Measurements from ENCODE around the gene RPL36. TPM values are rescaled to one million over a fixed set of nuclear protein-coding genes. Genes with fewer than 3 reads are reported as not detected.

Gene RPL36
- polyA plus RNA-seq, 2 of the 4 experiments (the other 2 are of a cell fraction) = 368 to 1,385 TPM

DNA sequence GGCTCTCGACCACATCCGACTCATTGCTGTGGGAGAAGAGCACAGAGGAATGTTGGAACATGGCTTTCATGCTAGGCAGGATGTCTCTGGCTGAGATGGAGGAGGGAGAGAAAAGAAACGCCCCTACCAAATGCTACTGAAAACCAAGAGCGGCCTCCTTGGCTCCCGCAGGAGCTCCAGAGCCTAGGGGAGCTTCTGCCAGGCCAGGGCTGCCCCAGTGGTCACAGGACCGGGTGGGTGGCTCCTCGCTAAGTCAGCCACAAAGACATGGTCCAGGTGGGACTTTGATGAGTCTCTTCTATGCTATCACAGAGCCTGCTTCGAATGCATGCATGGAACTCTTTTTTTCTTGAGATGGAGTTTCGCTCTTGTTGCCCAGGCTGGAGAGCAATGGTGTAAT lies 23.1 kb downstream of the RPL36 start:
- ATAC-seq = no peak
- FAIRE-seq = no peak
- Histone ChIP-seq H3K4me3 (no peak overlapping the region), H3K9me3 (no peaks in the 10 kb centered on the region), H3K4me2 (no peak overlapping the region), H3K27ac (no peak overlapping the region), H3K4me1 (peaks cover 11% of the 10 kb centered on the region; the same call in 2 of the 3 replicates)
- no peak for TF ChIP-seq POLR2AphosphoS2 (conservative IDR thresholded peaks at IDR 0.05; ENCODE audit: low read length)
- no peak for TF ChIP-seq TFCP2L1 (CRISPR knock-in tag; IDR thresholded peaks at IDR 0.05)
- TF ChIP-seq, protein P1, sequence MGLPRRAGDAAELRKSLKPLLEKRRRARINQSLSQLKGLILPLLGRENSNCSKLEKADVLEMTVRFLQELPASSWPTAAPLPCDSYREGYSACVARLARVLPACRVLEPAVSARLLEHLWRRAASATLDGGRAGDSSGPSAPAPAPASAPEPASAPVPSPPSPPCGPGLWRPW (IDR thresholded peaks at IDR 0.05) = no peak
- TF ChIP-seq FOSB (CRISPR knock-in tag; IDR thresholded peaks at IDR 0.05) = no peak
- TF ChIP-seq CBX2 (IDR thresholded peaks at IDR 0.05; ENCODE audit: borderline replicate concordance, low read depth) = no peak
- TF ChIP-seq, protein P2, sequence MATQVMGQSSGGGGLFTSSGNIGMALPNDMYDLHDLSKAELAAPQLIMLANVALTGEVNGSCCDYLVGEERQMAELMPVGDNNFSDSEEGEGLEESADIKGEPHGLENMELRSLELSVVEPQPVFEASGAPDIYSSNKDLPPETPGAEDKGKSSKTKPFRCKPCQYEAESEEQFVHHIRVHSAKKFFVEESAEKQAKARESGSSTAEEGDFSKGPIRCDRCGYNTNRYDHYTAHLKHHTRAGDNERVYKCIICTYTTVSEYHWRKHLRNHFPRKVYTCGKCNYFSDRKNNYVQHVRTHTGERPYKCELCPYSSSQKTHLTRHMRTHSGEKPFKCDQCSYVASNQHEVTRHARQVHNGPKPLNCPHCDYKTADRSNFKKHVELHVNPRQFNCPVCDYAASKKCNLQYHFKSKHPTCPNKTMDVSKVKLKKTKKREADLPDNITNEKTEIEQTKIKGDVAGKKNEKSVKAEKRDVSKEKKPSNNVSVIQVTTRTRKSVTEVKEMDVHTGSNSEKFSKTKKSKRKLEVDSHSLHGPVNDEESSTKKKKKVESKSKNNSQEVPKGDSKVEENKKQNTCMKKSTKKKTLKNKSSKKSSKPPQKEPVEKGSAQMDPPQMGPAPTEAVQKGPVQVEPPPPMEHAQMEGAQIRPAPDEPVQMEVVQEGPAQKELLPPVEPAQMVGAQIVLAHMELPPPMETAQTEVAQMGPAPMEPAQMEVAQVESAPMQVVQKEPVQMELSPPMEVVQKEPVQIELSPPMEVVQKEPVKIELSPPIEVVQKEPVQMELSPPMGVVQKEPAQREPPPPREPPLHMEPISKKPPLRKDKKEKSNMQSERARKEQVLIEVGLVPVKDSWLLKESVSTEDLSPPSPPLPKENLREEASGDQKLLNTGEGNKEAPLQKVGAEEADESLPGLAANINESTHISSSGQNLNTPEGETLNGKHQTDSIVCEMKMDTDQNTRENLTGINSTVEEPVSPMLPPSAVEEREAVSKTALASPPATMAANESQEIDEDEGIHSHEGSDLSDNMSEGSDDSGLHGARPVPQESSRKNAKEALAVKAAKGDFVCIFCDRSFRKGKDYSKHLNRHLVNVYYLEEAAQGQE (IDR thresholded peaks at IDR 0.05) = no peak
- no peak for TF ChIP-seq GATA3 (IDR thresholded peaks at IDR 0.05; ENCODE audit: borderline replicate concordance)
- TF ChIP-seq HDAC2 (IDR thresholded peaks at IDR 0.05) = no peak
- no peak for TF ChIP-seq EHMT2 (IDR thresholded peaks at IDR 0.05; ENCODE audit: low read depth)
- no peak for TF ChIP-seq ESRRA (IDR thresholded peaks at IDR 0.05; ENCODE audit: borderline replicate concordance, low read length)
- TF ChIP-seq KDM5A (IDR thresholded peaks at IDR 0.05) = no peak
- no peak for TF ChIP-seq TP53 (CRISPR knock-in tag; IDR thresholded peaks at IDR 0.05)
- no peak for TF ChIP-seq HOXB5 (CRISPR knock-in tag; IDR thresholded peaks at IDR 0.05)
- TF ChIP-seq EHF (CRISPR knock-in tag; IDR thresholded peaks at IDR 0.05) = no peak
- TF ChIP-seq ZSCAN20 (CRISPR knock-in tag; IDR thresholded peaks at IDR 0.05) = no peak
- TF ChIP-seq MAFK (IDR thresholded peaks at IDR 0.05; ENCODE audit: partially characterized antibody) = no peak
- TF ChIP-seq EP300 (IDR thresholded peaks at IDR 0.05) = no peak
- TF ChIP-seq NR3C1 (IDR thresholded peaks at IDR 0.05) = no peak
- no peak for TF ChIP-seq CBX8 (IDR thresholded peaks at IDR 0.05)
- no peak for DNase-seq (ENCODE audit: low read depth in 1 of 2, low spot score in 1 of 2)
- WGBS (ENCODE audit: missing lambda C conversion rate) = 91% methylated on average over 9 of the region's 9 CpGs
- CTCF ChIA-PET = interaction anchor here (2.5 to 3.1 kb wide), 2 partner anchors 24 to 26 kb away, joined by 9 to 14 read pairs; partner anchors contain the start of gene RPL36
- POLR2A ChIA-PET = no interaction called here

DNA sequence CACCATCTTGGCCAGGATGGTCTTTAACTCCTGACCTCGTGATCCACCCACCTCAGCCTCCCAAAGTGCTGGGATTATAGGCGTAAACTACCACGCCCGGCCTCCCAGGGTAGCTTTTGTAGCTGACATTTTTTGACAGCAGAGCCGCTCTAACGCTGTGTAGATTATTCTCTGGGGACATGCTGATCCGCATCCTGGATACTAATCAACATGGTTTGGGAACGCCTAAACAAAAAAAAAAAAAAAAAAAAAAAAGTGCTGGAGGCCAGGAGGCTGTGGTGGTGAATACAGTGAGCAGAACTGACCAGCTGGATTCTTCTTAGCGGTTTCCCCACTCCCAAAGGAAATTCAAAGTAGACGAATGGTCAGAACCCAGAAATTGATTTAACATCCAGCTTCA lies 24.7 kb downstream of the RPL36 start:
- CTCF ChIA-PET = no interaction called here
- TF ChIP-seq NFE2L2 (conservative IDR thresholded peaks at IDR 0.05; ENCODE audit: low read length) = no peak
- TF ChIP-seq MAZ (IDR thresholded peaks at IDR 0.05; ENCODE audit: borderline replicate concordance, low read depth, low read length) = no peak
- no peak for TF ChIP-seq FOXS1 (CRISPR knock-in tag; IDR thresholded peaks at IDR 0.05)
- TF ChIP-seq RAD21 (conservative IDR thresholded peaks at IDR 0.05 in 1 of 2, IDR thresholded peaks at IDR 0.05 in 1 of 2) = no peak
- TF ChIP-seq ESRRA (IDR thresholded peaks at IDR 0.05; ENCODE audit: borderline replicate concordance, low read length) = no peak
- no peak for TF ChIP-seq CHD2 (IDR thresholded peaks at IDR 0.05; ENCODE audit: low read length, partially characterized antibody)
- TF ChIP-seq, protein P2 (IDR thresholded peaks at IDR 0.05) = no peak
- TF ChIP-seq, protein P3, sequence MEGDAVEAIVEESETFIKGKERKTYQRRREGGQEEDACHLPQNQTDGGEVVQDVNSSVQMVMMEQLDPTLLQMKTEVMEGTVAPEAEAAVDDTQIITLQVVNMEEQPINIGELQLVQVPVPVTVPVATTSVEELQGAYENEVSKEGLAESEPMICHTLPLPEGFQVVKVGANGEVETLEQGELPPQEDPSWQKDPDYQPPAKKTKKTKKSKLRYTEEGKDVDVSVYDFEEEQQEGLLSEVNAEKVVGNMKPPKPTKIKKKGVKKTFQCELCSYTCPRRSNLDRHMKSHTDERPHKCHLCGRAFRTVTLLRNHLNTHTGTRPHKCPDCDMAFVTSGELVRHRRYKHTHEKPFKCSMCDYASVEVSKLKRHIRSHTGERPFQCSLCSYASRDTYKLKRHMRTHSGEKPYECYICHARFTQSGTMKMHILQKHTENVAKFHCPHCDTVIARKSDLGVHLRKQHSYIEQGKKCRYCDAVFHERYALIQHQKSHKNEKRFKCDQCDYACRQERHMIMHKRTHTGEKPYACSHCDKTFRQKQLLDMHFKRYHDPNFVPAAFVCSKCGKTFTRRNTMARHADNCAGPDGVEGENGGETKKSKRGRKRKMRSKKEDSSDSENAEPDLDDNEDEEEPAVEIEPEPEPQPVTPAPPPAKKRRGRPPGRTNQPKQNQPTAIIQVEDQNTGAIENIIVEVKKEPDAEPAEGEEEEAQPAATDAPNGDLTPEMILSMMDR (IDR thresholded peaks at IDR 0.05) = no peak
- no peak for TF ChIP-seq PHF8 (IDR thresholded peaks at IDR 0.05; ENCODE audit: borderline replicate concordance, low read depth)
- no peak for TF ChIP-seq JUN (IDR thresholded peaks at IDR 0.05)
- TF ChIP-seq MYC (IDR thresholded peaks at IDR 0.05; ENCODE audit: borderline replicate concordance, low read length) = no peak
- no peak for TF ChIP-seq KDM1A (IDR thresholded peaks at IDR 0.05; ENCODE audit: low read depth)
- TF ChIP-seq, protein P4, sequence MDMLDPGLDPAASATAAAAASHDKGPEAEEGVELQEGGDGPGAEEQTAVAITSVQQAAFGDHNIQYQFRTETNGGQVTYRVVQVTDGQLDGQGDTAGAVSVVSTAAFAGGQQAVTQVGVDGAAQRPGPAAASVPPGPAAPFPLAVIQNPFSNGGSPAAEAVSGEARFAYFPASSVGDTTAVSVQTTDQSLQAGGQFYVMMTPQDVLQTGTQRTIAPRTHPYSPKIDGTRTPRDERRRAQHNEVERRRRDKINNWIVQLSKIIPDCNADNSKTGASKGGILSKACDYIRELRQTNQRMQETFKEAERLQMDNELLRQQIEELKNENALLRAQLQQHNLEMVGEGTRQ (IDR thresholded peaks at IDR 0.05) = no peak

More for the DNA sequence above, 24.7 kb downstream of the RPL36 start:
- DNase-seq (ENCODE audit: low read depth in 1 of 2, low spot score in 1 of 2) (no peak), FAIRE-seq (no peak), ATAC-seq (no peak)
- no peaks in the 10 kb centered on the region for H3K9me3 ChIP-seq
- WGBS (ENCODE audit: missing lambda C conversion rate) = 93% methylated on average over 9 of the region's 10 CpGs
- no peak overlapping the region for H3K4me2 ChIP-seq
- H3K4me1 ChIP-seq = peaks cover 11% of the 10 kb centered on the region; the same call in 2 of the 3 replicates
- no peak overlapping the region for H3K4me3 ChIP-seq
- H3K27ac ChIP-seq = no peak overlapping the region
- POLR2A ChIA-PET = no interaction called here
